Right ventricle myocardium inferior (tissue), 1 donor: Measurements from ENCODE around the gene SGO1. TPM values are rescaled to one million over a fixed set of nuclear protein-coding genes. Genes with fewer than 3 reads are reported as not detected.

Experiments used
- ATAC-seq: fragments of 200-7000 bp; cut with Tn5 transposase; one replicate; pipeline ENCODE4 v1.9.1; 2020; ENCODE audit warnings: mild to moderate bottlenecking, moderate library complexity
- DNase-seq: peaks from one replicate; pipeline ENCODE4 v3.0.0; 2021; ENCODE audit errors: missing footprints
- intact Hi-C: fragments of 100-400 bp; cut with DNase I; formaldehyde crosslinking; loops from one replicate; pipeline ENCODE4 v1.11.0; 2022
- microRNA-seq: library from miRNA; unstranded; fragments of <30 nt; microRNA quantifications from one replicate; pipeline ENCODE4 v1.2.0, GENCODE V29; 2020
- total RNA-seq: library from RNA; stranded (reverse); fragmentation: NEBNext Ultra II Directional; extraction: Animal tissue kit (Norgen Biotek cat#: 25700); gene quantifications from one replicate; pipeline ENCODE4 v1.2.1, GENCODE V29; 2021
- donor health status: DM: no; HTN: yes; CAD: no; lungs with severe emphysema.

SGO1 gene
- total RNA-seq, 1 donor from 2014 or later = 0.43 TPM

- no peak for DNase-seq
- no peak for ATAC-seq
- intact Hi-C loops = no loop called here
These were observed 64.9 kb downstream of the SGO1 start for GRCh38 chr3:20121088-20121487.

Small RNA genes within 50 kb of the gene (microRNA-seq; reads per million reads assigned to microRNA genes)
- not detected for gene MIR3135A

Other genes starting within 250 kb of the SGO1 start
- 48.2 TPM for gene RAB5A, start 239.1 kb downstream of the SGO1 start, total RNA-seq
- not detected for gene PP2D1, start 173.9 kb downstream of the SGO1 start, total RNA-seq
- gene KAT2B, start 145.8 kb downstream of the SGO1 start, total RNA-seq = 118 TPM